ENCODE data around the gene ANKS1B.

Gene ANKS1B

GRCh38 chr12:98903875-98904274 lies 1080.9 kb downstream of the ANKS1B start:
- no peak for TF ChIP-seq CTCF (IDR thresholded peaks at IDR 0.05; ENCODE audit: control insufficient read depth, extremely low read depth, insufficient read depth)
- H3K4me3 ChIP-seq (ENCODE audit: low read depth, low read length): no peak overlapping the region
- no peak for DNase-seq (ENCODE audit: low read depth)

- no peak for TF ChIP-seq CTCF (IDR thresholded peaks at IDR 0.05; ENCODE audit: control insufficient read depth, extremely low read depth, insufficient read depth)
- DNase-seq (ENCODE audit: low read depth): no peak
- H3K4me3 ChIP-seq (ENCODE audit: low read depth, low read length): no peak overlapping the region
Observed at GRCh38 chr12:98901189-98901588, 1083.5 kb downstream of the ANKS1B start.

GRCh38 chr12:98896938-98897337 lies 1087.8 kb downstream of the ANKS1B start:
- no peak for DNase-seq (ENCODE audit: low read depth)
- no peak overlapping the region for H3K4me3 ChIP-seq (ENCODE audit: low read depth, low read length)
- no peak for TF ChIP-seq CTCF (IDR thresholded peaks at IDR 0.05; ENCODE audit: control insufficient read depth, extremely low read depth, insufficient read depth)

- H3K4me3 ChIP-seq (ENCODE audit: low read depth, low read length): no peak overlapping the region
- TF ChIP-seq CTCF (IDR thresholded peaks at IDR 0.05; ENCODE audit: control insufficient read depth, extremely low read depth, insufficient read depth): no peak
- no peak for DNase-seq (ENCODE audit: low read depth)
Observed at GRCh38 chr12:98895086-98895651, 1089.6 kb downstream of the ANKS1B start.

- H3K4me3 ChIP-seq (ENCODE audit: low read depth, low read length): no peak overlapping the region
- TF ChIP-seq CTCF (IDR thresholded peaks at IDR 0.05; ENCODE audit: control insufficient read depth, extremely low read depth, insufficient read depth): no peak
- DNase-seq (ENCODE audit: low read depth): no peak
Observed at GRCh38 chr12:98894412-98895085, 1090.2 kb downstream of the ANKS1B start.

- no peak overlapping the region for H3K4me3 ChIP-seq (ENCODE audit: low read depth, low read length)
- no peak for DNase-seq (ENCODE audit: low read depth)
- TF ChIP-seq CTCF (IDR thresholded peaks at IDR 0.05; ENCODE audit: control insufficient read depth, extremely low read depth, insufficient read depth): no peak
Observed at GRCh38 chr12:98893675-98894411, 1090.9 kb downstream of the ANKS1B start.
